ENCODE results near the gene CALHM4.

GRCh38 chr6:116572162-116572561 lies 18.6 kb downstream of the CALHM4 start:
- no peak for TF ChIP-seq CTCF (conservative IDR thresholded peaks at IDR 0.05; ENCODE audit: low read length)
- no peak for TF ChIP-seq EZH2phosphoT487 (IDR thresholded peaks at IDR 0.05; ENCODE audit: borderline replicate concordance, low read depth, low read length)
